Stimulated activated CD4-positive, alpha-beta T cell treated with anti-CD3 and anti-CD28 coated beads, Interleukin-4, amount 100 ng/mL, for 48 hours (primary cell): ENCODE results near the gene TUBA4A.
"Not testable (repeated sequence)": the region's sequence is repeated elsewhere in the genome, so short reads cannot be mapped to it uniquely, and the experiment has no call there.

Experiments used
- DNase-seq, 2 donors: peaks; one replicate each; pipeline ENCODE4 v3.0.0-alpha.2; 2020; ENCODE audit warnings: low read depth in 2 of 2

TUBA4A gene

DNA sequence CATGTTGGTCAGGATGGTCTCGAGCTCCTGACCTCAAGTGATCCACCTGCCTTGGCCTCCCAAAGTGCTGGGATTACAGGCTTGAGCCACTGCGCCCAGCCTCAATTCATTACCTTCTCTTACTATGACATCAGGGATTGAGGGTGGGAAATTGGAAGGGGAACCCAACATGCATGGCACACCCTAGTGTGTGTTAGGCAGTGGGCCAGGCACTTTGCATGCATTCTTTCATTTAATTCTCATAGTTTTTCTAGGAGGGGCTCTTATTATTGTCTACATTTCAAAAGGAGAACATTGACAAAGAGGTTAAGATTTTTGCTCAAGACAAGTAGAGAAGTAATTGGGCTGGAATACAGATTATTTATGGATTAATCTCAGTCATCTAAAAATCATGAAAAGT is 14.6 kb upstream of the TUBA4A start:
- no peak for DNase-seq

DNA sequence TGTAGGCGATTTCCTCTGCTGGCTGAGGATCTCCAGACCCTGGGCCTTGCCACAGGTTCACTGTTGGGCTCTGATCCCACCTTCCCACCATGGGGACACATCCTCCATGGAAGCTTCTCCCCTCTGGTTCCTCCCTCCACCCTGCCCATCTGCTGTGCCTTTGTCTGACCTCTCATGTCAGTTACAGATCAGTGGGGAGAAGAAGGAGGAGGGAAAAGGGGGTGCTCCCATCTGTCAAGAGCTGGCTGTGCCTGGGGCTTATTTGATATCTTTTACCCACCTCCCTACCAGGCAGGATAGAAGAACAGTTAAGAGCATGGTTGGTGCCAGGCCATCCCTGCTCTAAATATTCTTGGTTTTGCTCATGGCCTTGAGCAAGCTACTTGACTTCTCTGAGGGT is 13.2 kb upstream of the TUBA4A start:
- DNase-seq = no peak

DNA sequence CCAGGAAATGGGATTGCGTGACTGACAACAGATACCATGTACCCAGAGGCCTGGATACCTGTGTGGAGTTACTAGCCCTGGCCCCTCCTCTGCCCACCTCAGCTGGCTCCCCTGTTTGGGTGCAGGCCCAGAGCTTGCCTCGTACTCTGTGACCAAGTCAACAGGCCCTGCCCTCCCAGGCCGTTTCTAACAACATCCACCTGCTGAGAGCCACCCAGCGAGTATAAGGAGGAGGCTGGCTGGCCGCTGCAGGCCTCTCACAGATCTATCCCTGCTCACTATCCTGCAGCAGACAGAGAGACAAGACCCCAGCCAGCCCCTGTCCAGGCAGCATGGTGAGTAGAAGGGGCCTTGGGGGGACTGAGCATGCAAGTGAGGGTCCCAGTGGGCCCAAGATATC is 12.5 kb upstream of the TUBA4A start:
- no peak for DNase-seq

DNA sequence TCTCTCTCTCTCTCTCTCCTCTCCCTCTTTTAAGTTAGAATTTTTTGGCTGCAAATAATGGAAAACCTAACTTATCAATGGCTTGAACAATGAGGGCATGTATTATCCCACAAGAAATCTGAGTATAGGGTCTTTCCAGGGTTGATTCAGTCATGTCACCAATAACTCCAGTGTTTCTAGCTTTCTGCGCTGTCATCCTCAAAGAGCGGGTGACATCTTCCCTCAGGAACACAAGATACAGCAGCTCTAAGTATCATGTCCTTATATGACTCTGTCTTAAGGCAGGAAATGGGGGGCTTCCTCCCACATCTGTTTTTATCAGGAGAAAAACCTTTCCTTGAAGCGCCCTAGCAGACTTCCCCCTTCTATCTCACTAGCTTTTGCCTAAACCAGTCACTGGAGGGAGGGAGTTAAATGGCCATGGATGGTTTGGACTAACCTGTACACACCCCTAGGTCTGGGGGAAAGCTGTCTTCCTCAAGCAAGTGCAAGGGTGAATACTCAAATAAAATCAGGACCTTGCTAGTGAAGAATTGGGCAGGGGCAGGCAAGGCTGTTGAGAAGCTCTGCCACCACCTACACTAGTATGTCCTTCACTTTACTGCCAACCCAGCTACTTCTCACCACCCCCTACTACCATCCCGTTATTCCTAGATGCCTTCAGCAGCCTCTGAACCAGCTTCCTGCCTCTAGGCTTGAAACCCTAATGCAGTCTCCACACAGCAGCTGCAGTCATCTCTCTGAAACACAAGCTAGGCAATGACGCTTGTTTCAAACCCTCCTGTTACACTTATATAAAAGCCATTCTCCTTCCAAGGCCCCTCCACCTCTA is 7.5 kb upstream of the TUBA4A start:
- no peak for DNase-seq

DNA sequence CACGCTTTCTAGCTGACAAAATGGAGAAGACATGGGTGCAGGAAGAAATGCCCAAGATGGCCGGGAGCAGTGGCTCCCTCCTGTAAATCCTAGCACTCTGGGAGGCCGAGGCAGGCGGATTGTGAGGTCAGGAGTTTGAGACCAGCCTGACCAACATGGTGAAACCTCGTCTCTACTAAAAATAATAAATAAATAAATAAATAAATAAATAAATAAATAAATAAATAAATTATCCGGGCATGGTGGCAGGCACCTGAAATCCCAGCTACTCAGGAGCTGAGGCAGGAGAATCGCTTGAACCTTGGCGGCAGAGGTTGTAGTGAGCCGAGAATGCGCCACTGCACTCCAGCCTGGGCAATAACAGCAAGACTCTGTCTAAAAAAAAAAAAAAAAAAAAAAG is 5.2 kb upstream of the TUBA4A start:
- not testable (repeated sequence) for DNase-seq

DNA sequence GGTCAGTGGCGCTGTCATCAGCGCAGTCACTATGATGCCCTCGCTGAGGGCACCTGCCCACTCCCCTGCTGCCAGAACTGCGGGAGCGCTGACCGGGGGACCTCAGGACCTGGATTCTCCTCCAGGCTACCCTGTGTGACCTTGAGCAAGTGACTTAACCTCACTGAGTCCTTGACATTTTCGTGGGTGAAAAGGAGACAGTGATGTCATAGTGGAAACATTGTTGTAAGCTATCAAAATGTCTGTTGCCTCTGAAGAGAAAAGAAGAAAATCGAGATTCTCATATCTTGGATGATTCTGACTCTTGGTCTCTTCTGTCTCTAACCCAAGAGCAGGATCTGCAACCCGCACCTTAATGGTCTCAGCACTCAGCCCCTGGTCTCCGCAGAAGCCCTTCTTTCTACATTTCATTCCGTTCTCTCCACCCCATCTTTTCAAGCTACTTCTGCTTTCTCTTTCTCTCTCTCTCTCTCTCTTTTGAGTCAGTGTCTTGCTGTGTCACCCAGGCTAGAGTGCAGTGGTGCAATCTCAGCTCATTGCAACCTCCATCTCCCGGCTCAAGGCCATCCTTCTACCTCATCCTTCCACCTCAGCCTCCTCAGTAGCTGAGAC is 978 bp upstream of the TUBA4A start:
- no peak for DNase-seq

DNA sequence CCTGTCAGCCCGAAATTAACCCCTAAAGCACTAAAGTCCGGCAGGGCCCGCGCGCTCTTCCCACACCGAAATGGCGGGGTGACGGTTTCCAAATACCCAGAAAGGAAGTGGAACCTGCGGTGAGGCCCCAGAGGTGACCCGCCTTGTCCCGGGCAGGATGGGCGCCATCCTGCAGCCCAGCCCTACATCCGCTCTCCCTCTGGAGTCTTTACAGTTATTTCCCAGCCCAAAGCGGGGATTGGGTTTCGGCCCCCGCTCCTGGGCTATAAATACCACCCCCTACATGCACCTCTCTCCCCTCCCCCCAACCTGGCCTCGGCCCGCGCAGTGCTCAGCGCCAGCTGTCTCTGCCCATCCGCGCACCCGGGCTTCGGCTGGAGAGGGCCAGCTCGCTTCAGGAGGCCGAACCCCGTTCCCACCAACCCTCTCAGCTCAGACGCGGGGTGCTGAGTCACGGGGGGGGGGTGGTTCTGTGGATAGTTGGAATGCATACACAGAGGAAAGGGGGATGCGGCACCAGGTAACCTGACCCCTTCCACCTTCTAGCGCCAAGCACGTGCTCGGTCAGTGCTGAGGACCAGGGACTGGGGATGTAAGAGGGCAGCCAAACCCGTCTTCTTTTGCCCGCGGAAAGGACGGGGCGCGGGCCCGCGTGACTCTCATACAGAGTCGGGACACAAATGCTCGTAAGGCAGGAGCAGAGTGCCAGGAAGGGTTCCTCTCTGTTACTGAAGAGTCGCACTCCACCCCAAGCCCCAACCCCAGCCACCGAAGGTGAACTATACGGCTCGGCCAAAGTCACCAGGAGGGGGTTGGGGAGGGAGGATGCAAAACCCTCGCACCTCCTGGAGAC is 592 bp downstream of the TUBA4A start, which contains the start of gene TUBA4B:
TUBA4B (plus strand) TSS at position 344 of the 853 bp plus-strand sequence; CDS start at position 509, 165 bp downstream.
- peak; percentile 29 to 35 for DNase-seq

DNA sequence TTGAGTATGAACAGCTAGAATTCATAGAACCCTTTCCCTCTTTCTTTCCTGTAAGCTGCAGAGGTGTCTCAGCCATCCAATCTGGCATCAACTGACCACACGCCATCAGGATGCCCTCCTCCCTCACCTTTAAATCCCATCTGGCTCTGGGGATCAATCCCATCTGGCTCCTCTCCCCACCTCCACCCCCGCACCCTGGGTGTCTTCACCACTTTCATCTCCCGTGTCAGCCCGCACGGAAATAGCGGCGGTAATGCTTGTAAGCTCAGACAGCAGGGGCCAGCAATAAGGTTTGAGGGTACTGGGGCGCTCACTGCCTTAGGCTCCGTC is 1.2 kb downstream of the TUBA4A start:
- no peak for DNase-seq

DNA sequence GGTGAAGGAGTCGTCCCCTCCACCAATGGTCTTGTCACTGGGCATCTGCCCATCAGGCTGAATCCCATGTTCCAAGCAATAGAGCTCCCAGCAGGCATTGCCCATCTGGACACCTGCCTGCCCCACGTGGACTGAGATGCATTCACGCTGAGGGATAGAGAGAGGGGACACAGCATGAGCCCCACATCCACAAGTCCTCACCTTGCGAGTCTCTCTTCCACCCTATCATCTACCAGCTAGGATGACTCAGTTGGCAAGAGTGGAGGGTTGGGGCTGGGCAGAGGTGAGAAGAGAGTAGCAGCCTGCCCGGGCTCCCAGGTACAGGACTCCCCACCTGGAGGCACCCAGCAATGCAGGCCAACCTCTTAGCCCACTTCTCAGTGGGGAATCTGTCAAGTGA is 1.6 kb downstream of the TUBA4A start:
- no peak for DNase-seq

DNA sequence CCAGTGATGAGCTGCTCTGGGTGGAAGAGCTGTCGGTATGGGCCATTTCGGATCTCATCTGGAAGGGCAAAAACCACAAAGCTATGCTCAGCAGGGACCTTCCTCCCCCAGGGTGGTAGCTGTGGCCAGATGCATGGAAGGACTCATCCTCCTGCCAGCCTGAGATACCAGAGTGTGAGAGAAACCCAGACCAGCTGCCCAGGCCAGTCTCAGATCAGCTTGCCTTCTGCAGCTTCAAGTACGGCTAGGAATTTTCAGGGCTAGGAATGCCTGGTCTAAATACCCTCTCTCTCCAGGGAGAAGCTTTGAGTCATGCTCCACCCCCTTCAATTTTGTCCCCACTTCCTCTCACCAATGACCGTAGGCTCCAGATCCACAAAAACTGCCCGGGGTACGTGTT is 2.1 kb downstream of the TUBA4A start:
- DNase-seq = no peak

DNA sequence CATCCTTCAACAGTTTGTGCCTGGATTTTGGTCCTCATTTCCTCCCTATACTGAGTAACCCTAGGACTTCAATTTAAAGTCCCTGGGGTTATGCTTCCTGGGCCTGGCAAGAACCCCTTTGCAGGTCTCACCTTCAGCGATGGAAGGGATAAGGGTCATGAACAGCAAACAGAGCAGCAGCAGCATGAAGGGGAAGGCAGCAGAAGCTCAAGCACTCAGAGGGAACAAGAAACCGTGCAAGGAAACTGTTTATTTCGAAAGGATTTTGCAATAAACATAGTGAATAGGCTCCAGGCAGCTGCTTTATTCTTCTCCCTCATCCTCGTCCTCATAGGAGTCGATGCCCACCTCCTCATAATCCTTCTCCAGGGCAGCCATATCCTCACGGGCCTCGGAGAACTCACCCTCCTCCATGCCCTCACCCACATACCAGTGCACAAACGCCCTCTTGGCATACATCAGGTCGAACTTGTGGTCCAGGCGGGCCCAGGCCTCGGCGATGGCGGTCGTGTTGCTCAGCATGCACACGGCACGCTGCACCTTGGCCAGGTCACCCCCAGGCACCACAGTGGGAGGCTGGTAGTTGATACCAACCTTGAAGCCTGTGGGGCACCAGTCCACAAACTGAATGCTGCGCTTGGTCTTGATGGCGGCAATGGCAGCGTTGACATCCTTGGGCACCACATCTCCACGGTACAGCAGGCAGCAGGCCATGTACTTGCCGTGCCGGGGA is 3.5 kb downstream of the TUBA4A start:
- no peak for DNase-seq

DNA sequence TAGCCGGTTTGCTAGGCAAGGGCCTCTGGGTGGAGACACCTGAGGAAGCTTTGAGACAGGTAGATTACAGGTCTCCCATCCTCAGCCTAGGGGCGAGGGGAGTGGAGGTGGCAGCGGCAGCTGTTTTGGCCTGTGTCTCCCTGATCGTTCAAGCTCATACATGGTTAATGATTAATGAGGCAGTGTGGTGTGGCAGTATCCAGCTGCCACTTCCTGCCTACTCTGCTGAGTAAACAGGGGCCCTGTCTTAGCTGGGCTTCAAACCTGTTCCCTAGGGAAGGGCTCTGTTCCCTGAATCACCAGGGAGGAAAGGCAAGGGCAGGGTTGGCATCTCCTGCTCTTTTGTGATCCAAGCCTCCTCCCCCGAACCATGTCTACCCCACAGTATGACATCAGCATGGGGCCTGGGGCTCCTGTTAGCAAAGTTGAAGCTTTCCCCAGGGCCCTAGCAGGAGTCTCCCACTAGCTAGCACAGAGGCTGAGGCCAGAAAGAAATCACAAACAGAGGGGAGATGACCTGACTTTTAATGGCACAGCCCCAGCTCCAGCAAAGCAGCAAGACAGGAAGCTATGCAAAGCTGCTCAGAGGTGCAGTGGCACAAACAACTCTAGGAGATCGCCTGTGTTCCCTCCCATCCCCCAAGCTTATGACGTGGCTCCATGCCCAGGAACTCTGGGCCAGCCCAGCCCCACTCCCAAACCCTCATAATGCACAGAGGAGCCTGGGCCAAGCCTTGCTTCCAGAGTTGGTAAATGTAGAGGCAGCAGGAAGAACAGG is 4.3 kb downstream of the TUBA4A start:
- DNase-seq = no peak

DNA sequence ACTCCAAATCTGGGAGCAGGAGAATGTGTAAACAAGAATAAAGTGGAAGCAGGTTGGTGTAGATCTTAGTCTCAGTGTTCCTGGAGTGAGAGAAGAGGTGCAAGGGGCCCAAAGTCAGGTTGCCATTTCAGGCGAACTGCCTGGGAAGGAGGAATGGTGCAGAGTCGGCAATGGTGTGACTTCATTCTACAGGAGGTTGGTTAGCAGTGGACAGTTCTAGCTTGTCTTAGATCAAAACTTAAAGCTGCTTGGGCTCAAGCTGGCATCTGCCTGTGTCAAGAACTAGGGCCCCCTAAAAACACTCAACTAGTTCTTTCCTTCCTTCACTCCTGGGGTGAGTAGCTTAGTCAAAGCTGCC is 4.9 kb downstream of the TUBA4A start:
- DNase-seq = no peak

DNA sequence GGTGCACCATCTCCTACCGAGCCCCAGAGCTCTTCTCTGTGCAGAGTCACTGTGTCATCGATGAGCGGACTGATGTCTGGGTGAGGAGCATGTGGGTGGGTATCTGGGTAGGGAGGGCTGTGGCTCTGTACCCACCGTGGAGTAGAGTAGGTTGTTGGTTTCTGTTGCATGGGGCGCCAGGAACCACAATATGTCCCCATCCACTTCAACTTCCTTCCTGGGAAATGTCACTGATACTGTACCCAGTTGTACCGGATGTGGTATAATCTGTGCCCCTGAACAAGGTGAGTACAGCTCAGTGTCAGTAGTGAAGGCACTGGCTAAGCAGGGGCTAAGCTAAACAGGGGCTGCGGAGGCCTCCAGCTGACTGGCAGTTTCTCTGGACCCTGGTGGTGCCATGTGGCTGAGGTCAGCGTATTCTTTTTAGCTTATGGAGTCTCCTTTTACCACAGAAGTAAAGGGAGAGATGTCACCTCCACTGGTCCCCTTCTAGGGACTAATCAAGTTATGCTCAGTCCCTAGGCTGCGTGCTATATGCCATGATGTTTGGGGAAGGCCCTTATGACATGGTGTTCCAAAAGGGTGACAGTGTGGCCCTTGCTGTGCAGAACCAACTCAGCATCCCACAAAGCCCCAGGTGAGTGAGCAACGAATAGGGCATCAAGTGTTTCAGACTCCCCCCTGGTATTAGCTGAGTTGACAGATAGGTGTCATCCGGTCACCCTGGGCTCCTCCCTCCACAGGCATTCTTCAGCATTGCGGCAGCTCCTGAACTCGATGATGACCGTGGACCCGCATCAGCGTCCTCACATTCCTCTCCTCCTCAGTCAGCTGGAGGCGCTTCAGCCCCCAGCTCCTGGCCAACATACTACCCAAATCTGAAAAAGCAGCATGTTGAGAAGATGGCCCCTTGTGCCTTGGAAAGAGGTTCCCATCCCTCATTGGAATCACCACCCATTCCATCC is 5.8 kb downstream of the TUBA4A start:
- DNase-seq = peak; percentile 33 to 49

DNA sequence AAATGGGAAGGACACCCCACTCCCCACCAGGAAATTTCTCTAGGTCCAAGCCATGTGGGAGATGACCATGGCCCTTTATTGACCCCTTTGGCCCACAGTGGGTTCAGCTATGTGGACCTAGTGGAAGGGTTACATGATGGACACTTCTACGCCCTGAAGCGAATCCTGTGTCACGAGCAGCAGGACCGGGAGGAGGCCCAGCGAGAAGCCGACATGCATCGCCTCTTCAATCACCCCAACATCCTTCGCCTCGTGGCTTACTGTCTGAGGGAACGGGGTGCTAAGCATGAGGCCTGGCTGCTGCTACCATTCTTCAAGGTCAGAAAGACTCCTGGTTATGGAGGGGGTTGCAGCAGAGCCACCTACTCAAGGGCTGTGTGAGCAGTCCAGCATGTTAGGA is 7.2 kb downstream of the TUBA4A start:
- no peak for DNase-seq

DNA sequence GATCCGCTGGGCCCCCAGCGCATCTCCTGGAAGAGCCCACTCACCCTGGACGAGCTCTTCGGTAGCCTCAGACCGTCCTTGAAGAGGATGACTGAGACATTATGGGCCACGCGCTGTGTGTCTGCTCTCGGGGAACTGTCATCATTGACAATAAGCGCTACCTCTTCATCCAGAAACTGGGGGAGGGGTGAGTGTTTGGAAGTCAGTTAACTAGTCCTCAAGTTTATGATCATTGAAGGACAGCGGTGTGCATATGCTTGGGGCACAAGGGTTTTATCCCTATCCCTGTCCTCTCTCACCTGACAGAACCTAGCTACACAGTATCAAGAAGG is 7.9 kb downstream of the TUBA4A start:
- no peak for DNase-seq

DNA sequence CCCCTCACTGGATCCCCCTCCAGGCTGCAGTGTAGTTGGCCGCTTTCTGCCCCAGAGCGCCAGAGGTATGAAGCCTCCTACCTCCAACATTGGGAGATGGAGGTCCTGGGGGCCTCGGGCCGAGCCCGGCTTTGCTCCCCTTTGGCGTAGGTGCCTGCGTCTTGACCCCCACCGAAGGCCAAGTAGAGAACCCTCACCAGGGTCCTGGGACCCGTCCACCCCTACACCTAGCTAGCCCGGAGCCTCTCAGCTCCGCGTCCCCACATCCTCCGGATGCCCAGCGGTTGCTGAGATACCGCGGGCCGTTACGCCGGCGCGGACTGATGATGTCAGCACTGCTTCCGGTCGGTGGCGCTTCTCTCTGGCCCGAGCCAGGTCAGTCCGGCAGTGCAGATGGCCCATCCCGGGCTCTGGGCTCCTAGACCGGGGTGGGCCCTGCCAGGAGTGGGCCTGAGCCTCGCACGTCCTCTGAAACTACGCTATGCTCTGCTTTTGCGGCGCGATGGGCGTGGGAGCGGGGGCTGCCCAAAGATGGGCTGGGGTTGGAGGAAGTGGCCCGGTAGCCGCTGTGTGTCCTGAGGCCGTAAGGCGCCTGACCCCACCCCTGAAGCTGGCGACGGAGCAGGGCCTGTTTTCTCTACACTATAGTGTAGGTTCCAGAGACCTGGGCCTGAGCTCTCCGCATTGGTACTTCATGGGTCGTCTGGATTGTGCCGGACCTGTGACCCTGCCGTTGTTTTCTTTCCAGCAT is 8.4 kb downstream of the TUBA4A start, which contains the start of the genes GLB1L and STK16:
GLB1L (minus strand) TSS at position 297 of the 751 bp plus-strand sequence. CDS start 1,871 bp downstream, outside the sequence.
STK16 (plus strand) TSS at position 332 of the 751 bp plus-strand sequence. CDS start 521 bp downstream, outside the sequence.
- DNase-seq = peak; percentile 85 to 89

DNA sequence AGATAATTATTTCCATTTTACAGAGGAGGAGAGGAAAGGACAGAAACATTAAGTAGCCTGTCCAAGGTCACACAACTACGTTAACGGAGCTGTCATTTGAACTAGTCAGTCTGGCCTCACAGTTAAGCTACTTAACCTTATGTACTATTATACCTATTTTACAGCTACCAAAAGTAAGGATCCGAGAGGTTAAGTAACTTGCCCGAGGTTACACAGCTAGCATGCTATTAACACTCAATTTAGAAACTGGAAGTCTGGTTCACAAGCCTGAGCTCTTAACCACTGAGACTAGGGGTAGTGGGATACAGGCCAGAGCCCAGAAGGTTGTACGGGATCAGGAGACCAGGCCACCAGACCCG is 8.9 kb downstream of the TUBA4A start:
- DNase-seq = no peak

DNA sequence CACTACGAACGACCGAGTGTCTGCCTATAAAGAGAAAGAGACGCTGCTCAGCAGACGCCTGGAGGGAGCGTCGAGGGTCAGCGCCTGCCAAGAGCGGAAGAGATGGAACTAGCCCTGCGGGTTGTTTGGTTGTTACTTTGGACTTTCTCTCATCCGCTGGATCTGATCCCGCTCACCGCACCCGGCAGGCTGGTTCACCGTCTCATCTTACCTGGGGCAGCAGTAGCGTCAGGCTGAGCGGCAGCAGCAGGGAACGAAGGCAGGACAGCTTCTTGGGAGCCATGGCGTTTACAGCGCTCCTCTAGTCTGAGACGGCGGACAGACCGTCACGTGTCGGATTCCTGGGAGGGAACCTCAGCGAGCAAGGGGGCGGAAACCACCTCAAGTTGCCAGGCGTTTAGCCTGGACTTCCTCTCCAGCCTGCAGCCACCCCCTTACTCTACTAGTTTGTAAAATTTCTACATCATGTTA is 10.4 kb downstream of the TUBA4A start:
- no peak for DNase-seq
